Neutrophil (primary cell): ENCODE measurements around the gene ALOX5.

Experiments used
- H3K27ac ChIP-seq: fragments of 200-600 bp; sonication (generic); 2 replicates; pipeline ENCODE4 v1.5.1; 2016; ENCODE audit warnings: mild to moderate bottlenecking, moderate library complexity
- H3K27me3 ChIP-seq: fragments of 200-600 bp; sonication (generic); 2 replicates; pipeline ENCODE4 v1.6.0; 2016; ENCODE audit warnings: mild to moderate bottlenecking
- H3K36me3 ChIP-seq: fragments of 200-600 bp; sonication (generic); 2 replicates; pipeline ENCODE4 v1.5.1; 2017
- H3K4me1 ChIP-seq, 2 experiments: fragments of 200-600 bp in 1 of 2; sonication (generic) in 1 of 2; 1 replicate in 1 of 2; 2 replicates in 1 of 2; pipeline versions ENCODE4 v1.5.1 to v1.6.1; 2013 to 2016; ENCODE audit warnings: low read depth in 1 of 2, low read length in 1 of 2, mild to moderate bottlenecking in 1 of 2, moderate library complexity in 1 of 2; ENCODE audit not compliant: control insufficient read depth in 1 of 2, insufficient read depth in 1 of 2
- H3K4me3 ChIP-seq, 2 experiments: fragments of 200-600 bp in 1 of 2; sonication (generic) in 1 of 2; 1 replicate in 1 of 2; 2 replicates in 1 of 2; pipeline ENCODE4 v1.5.1; 2013 to 2016; ENCODE audit warnings: low read depth in 1 of 2, low read length in 1 of 2, mild to moderate bottlenecking in 1 of 2, moderate library complexity in 1 of 2
- H3K9me3 ChIP-seq: fragments of 200-600 bp; sonication (generic); 2 replicates; pipeline ENCODE4 v1.5.1; 2016
- TF ChIP-seq, protein P1 (sequence below): fragments of 200-600 bp; sonication (generic); IDR thresholded peaks from 2 replicates; pipeline ENCODE4 v1.5.1; 2016; ENCODE audit warnings: antibody characterized with exemption

Gene ALOX5

DNA sequence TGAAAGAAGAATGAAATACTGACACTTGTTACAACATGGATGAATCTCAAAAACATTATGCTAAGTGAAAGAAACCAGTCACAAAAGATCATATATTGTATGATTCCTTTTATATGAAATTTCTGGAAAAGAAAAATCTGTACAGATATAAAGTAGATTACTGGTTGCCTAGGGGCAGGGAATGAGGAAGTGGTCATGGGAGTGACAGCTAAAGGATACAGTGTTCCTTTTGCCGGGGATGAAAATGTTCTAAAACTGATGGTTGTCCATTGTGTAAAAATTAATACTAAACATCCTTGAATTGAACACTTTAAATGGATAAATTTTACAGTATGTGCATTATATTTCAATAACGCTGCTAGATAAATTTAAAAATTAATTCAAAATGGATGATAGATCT lies 25.1 kb downstream of the ALOX5 start:
- Histone ChIP-seq H3K27ac (peak overlapping the region; percentile 54), H3K4me1 (peaks cover 38 to 50% of the 10 kb centered on the region in 2 experiments), H3K36me3 (peaks cover 83% of the 10 kb centered on the region), H3K4me3 (no peak overlapping the region), H3K9me3 (peaks cover 7% of the 10 kb centered on the region), H3K27me3 (no peaks in the 10 kb centered on the region)
- TF ChIP-seq, protein P1, sequence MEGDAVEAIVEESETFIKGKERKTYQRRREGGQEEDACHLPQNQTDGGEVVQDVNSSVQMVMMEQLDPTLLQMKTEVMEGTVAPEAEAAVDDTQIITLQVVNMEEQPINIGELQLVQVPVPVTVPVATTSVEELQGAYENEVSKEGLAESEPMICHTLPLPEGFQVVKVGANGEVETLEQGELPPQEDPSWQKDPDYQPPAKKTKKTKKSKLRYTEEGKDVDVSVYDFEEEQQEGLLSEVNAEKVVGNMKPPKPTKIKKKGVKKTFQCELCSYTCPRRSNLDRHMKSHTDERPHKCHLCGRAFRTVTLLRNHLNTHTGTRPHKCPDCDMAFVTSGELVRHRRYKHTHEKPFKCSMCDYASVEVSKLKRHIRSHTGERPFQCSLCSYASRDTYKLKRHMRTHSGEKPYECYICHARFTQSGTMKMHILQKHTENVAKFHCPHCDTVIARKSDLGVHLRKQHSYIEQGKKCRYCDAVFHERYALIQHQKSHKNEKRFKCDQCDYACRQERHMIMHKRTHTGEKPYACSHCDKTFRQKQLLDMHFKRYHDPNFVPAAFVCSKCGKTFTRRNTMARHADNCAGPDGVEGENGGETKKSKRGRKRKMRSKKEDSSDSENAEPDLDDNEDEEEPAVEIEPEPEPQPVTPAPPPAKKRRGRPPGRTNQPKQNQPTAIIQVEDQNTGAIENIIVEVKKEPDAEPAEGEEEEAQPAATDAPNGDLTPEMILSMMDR, result no peak

DNA sequence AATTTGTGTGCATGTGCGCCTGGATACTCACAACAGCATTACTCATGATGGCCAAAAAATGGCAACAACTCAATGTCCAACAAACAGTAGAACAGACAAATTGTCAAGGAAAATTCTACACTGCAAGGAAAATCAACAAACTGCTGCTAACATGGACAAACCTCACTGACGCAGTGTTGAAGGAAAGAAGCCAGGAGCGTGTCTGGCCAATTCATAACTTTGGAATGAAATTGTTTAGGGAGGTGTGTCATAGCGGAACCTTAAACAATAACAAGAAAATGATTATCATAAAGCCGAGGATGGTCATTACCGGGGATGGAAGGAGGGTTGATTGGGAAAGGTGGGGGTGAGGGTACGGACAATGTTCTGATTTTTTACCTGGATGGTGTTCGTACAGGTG lies 29.1 kb downstream of the ALOX5 start:
- Histone ChIP-seq H3K4me1 (peaks cover 55 to 75% of the 10 kb centered on the region in 2 experiments), H3K36me3 (peaks cover 76% of the 10 kb centered on the region), H3K27me3 (no peaks in the 10 kb centered on the region), H3K27ac (peak overlapping the region; percentile 73), H3K4me3 (no peak overlapping the region), H3K9me3 (no peaks in the 10 kb centered on the region)
- TF ChIP-seq, protein P1, result no peak

DNA sequence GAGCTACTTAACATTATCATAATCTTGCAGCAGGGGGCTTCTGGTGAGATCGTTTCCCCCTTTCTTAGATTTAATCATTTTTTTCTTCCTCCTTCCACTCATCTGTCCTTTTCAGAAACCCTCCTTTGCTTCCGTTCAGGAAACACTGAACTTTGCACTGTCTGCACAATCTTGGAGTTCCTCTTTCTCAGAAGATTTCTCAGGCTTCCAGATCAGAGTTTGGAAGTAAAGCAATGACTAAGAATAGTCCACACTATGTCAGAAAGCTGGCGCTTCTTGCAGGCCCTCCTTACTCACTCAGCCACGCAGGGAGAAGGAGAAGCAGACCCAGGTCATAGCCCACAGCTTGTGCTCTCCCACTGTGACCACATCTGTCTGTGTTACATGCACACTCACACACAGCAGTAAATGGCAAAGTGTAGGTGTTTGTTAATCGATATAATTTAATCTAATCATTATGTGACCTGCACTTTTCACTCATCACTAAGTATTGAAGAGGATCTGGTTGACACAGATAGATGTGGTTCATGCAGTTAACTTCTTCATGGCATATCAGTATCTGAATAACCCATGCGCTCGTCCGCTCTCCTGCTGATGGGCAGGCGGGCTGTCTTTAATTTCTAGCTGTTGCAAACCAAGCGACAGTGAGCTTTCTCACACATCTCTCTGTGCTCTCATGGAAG lies 30.2 kb downstream of the ALOX5 start:
- Histone ChIP-seq H3K27ac (peak overlapping the region; percentile 73), H3K27me3 (no peaks in the 10 kb centered on the region), H3K36me3 (peaks cover 65% of the 10 kb centered on the region), H3K9me3 (no peaks in the 10 kb centered on the region), H3K4me3 (peak overlapping the region in 1 of 2 experiments; percentile 32), H3K4me1 (peaks cover 57 to 77% of the 10 kb centered on the region in 2 experiments)
- TF ChIP-seq, protein P1, result no peak

DNA sequence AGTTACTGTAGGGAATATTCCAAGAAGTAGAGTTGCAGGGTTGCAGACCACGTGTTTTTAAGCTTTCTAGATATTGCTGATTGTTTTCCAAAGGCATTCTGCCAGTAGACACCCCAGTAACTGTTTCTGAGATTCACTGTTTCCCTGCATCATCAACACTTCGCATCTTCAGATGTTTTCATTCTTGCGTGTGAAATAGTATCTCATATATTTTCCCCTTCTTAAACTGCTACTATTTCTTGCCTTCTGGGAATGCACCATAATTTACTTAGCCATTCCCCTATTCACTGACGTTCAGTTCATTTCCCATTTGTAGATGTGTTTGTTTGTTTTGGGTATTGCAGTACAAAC lies 30.7 kb downstream of the ALOX5 start:
- TF ChIP-seq, protein P1, result no peak
- Histone ChIP-seq H3K36me3 (peaks cover 62% of the 10 kb centered on the region), H3K4me1 (peaks cover 56 to 75% of the 10 kb centered on the region in 2 experiments), H3K4me3 (peak overlapping the region in 1 of 2 experiments; percentile 32), H3K27me3 (no peaks in the 10 kb centered on the region), H3K27ac (peak overlapping the region; percentile 73), H3K9me3 (no peaks in the 10 kb centered on the region)

DNA sequence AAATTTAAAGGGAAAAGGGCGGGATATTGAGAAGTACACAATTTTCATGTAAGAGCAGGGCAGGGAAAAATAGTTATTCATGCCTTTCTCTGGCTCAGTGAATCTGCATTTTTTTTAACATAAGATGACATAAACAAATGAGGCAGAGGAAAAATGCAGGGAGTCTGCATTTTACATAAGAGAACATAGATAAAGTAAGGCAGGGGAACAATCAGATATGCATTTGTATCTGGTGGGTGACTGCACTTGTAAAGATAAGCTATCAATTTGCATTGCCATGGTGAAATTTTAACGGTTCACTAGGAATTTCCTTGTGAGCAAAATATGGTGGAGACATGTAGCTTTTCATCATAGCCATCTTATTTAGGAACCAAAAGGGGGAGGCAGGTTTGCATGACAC lies 33.5 kb downstream of the ALOX5 start:
- Histone ChIP-seq H3K9me3 (no peaks in the 10 kb centered on the region), H3K4me1 (peaks cover 60 to 70% of the 10 kb centered on the region in 2 experiments), H3K27ac (no peak overlapping the region), H3K27me3 (no peaks in the 10 kb centered on the region), H3K36me3 (peaks cover 51% of the 10 kb centered on the region), H3K4me3 (no peak overlapping the region)
- TF ChIP-seq, protein P1, result no peak
